ENCODE measurements around the gene PTPRB. TPM values are rescaled to one million over a fixed set of nuclear protein-coding genes. Genes with fewer than 3 reads are reported as not detected.

Gene PTPRB
- total and polyA plus RNA-seq, 8 donors = 2.2 to 5.5 (median 4.4) TPM

DNA sequence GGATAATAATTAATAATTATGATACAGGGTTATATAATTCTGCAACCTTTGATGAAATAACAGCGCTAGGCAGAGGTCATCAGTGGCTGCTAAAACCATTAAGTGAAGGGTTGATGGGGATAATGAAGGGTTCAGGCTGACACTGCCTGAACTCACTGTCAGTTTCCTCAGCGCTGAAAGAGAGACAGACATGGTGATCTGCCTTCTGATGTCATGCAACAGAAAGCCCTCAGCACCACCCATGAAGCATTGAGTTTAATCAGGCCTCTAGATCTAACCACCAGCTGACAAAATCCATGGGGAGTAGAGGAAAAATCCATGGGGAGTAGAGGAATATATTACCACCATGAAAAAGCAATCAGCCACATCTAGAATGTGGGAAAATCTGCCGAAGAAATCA, 107.6 kb downstream of the PTPRB start:
- DNase-seq (no peak), ATAC-seq (no peak), FAIRE-seq (no peak)
- Histone ChIP-seq H3K4me1 (no peaks in the 10 kb centered on the region), H3K36me3 (no peaks in the 10 kb centered on the region), H3K4me3 (no peak overlapping the region), H3K27me3 (no peaks in the 10 kb centered on the region), H3K27ac (no peak overlapping the region), H3K9me3 (no peaks in the 10 kb centered on the region)
- TF ChIP-seq CTCF (IDR thresholded peaks at IDR 0.05) = no peak
- WGBS, 2 donors = 58 to 66% methylated on average over 3 of the region's 3 CpGs
- intact Hi-C loops (cut with DNase I) = no loop called here

GRCh38 chr12:70520847-70521246, 116.4 kb downstream of the PTPRB start:
- no peak for ATAC-seq
- Histone ChIP-seq H3K27ac (no peak overlapping the region), H3K36me3 (no peaks in the 10 kb centered on the region), H3K27me3 (no peaks in the 10 kb centered on the region), H3K9me3 (no peaks in the 10 kb centered on the region), H3K4me1 (no peaks in the 10 kb centered on the region), H3K4me3 (no peak overlapping the region)
- FAIRE-seq = no peak
- no peak for TF ChIP-seq CTCF (IDR thresholded peaks at IDR 0.05)
- intact Hi-C loops (cut with DNase I) = no loop called here
- no peak for DNase-seq
- 41 to 67% methylated on average over 1 of the region's 1 CpG for WGBS, 2 donors

DNA sequence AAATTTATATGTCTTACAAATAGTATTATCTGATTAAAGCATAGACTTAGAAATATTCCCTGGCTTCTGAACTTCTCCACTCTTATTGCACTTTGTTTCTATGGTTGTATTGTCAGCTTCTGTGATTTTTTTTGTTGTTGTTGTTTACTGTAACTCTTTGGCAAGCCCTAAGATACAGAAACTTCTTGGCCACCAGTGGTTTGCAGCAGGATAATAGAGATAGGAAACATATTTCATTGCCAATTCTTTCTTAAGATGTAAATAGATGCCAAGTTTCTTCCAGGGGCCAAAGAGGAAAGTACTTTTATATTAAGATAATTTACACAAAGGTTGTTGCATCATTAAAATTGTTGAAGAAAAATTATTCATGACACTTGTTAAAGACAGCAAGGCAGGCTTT, 123.8 kb downstream of the PTPRB start:
- DNase-seq = no peak
- no peak for TF ChIP-seq CTCF (IDR thresholded peaks at IDR 0.05)
- no peak for ATAC-seq
- Histone ChIP-seq H3K4me3 (no peak overlapping the region), H3K9me3 (no peaks in the 10 kb centered on the region), H3K27ac (no peak overlapping the region), H3K36me3 (no peaks in the 10 kb centered on the region), H3K27me3 (no peaks in the 10 kb centered on the region), H3K4me1 (no peaks in the 10 kb centered on the region)
- no peak for FAIRE-seq
- intact Hi-C loops (cut with DNase I) = no loop called here

DNA sequence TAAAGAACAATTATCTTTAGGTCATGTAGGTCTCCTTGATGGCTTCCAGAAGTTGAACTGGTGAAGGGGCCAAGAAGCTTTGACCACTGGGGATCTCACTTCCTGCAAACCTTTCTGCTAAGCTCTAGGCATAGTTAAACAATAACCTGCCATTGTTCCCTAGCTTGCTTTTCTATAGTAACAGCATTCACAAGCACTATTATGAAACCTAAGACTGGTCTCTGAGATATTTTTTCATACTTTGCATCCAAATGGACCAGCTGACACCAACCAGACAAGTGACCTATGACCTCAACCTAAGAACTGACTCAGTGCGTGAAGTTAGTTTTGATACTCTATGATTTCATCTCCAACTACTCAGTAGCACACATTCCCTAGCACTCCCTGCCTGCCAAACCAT, 129.1 kb downstream of the PTPRB start:
- Histone ChIP-seq H3K9me3 (no peaks in the 10 kb centered on the region), H3K4me3 (no peak overlapping the region), H3K4me1 (no peaks in the 10 kb centered on the region), H3K27ac (no peak overlapping the region), H3K36me3 (no peaks in the 10 kb centered on the region), H3K27me3 (no peaks in the 10 kb centered on the region)
- 95 to 100% methylated on average over 1 of the region's 1 CpG for whole genome bisulfite sequencing, 2 donors
- ATAC-seq = no peak
- no peak for TF ChIP-seq CTCF (IDR thresholded peaks at IDR 0.05)
- no peak for DNase-seq
- intact Hi-C loops (cut with DNase I) = no loop called here
- FAIRE-seq = no peak

DNA sequence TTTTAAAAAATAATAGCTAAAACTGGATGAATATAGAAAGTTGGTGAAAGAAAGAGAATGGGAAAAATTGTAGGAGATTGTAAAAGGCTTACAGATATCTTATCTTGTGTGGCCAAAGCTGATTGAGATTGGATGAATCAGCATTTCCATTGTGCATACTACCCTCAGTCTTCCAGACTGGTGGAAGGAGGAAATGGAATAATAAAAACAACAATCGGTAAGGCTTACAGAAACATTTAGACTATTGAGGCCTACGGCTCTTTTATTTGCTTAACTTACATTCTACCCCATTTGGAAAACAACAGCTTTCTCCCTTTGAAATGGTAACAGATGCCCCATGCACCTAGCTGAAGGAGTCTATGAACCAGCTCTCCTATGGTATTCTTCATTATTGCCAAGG, 129.8 kb downstream of the PTPRB start:
- ATAC-seq = peak in 1 of 4 donors; percentile 34
- 29 to 44% methylated on average over 2 of the region's 2 CpGs for WGBS, 2 donors
- DNase-seq = no peak
- no peak for FAIRE-seq
- Histone ChIP-seq H3K36me3 (no peaks in the 10 kb centered on the region), H3K9me3 (no peaks in the 10 kb centered on the region), H3K4me1 (no peaks in the 10 kb centered on the region), H3K27ac (no peak overlapping the region), H3K4me3 (no peak overlapping the region), H3K27me3 (no peaks in the 10 kb centered on the region)
- no peak for TF ChIP-seq CTCF (IDR thresholded peaks at IDR 0.05)
- intact Hi-C loops (cut with DNase I) = no loop called here
